Gastroesophageal sphincter (tissue), 4 donors: ENCODE results near the gene LDLRAD4. TPM values are rescaled to one million over a fixed set of nuclear protein-coding genes. Genes with fewer than 3 reads are reported as not detected.

Experiments
- ATAC-seq: fragments of 150-250 bp; one replicate; pipeline ENCODE4 v1.9.1; 2016; ENCODE audit warnings: mild to moderate bottlenecking, moderate library complexity
- H3K27ac ChIP-seq, 4 donors: fragments of 200-600 bp; sonication (generic) in 3 of 4; 1 replicate in 3 of 4; 2 replicates in 1 of 4; pipeline ENCODE4 v1.5.1; 2016 to 2019
- H3K27me3 ChIP-seq: fragments of 200-600 bp; sonication (generic); one replicate; pipeline ENCODE4 v1.5.1; 2019
- H3K36me3 ChIP-seq, 2 donors: fragments of 200-600 bp; sonication (generic); one replicate each; pipeline ENCODE4 v1.5.1; 2019; ENCODE audit warnings: control low read depth in 1 of 2
- H3K4me1 ChIP-seq, 3 donors: fragments of 200-600 bp; sonication (generic); 1 replicate in 2 of 3; 2 replicates in 1 of 3; pipeline ENCODE4 v1.5.1; 2016 to 2019; ENCODE audit warnings: control low read depth in 2 of 3
- H3K4me3 ChIP-seq, 2 donors: fragments of 200-600 bp; sonication (generic); one replicate each; pipeline ENCODE4 v1.5.1; 2019; ENCODE audit warnings: mild to moderate bottlenecking in 1 of 2, moderate library complexity in 1 of 2
- H3K9me3 ChIP-seq, 3 donors: fragments of 200-600 bp; sonication (generic); one replicate each; pipeline ENCODE4 v1.5.1; 2017 to 2019; ENCODE audit warnings: control low read depth in 2 of 3
- CTCF ChIP-seq, 4 experiments: fragments of 200-600 bp in 2 of 4; fragments of 450-650 bp in 2 of 4; sonication (generic) in 1 of 4; IDR thresholded peaks; one replicate each; pipeline ENCODE4 v1.5.1; 2017 to 2019; ENCODE audit warnings: antibody characterized with exemption in 4 of 4, mild to moderate bottlenecking in 2 of 4, moderate library complexity in 2 of 4
- EP300 ChIP-seq: sonication (generic); formaldehyde crosslinking; IDR thresholded peaks from one replicate; pipeline ENCODE4 v1.6.1; 2017; ENCODE audit warnings: antibody characterized with exemption, mild to moderate bottlenecking
- POLR2A ChIP-seq, 2 donors: fragments of 450-650 bp; IDR thresholded peaks; one replicate each; pipeline ENCODE4 v1.6.1; 2017; ENCODE audit warnings: antibody characterized with exemption in 2 of 2, mild to moderate bottlenecking in 2 of 2, moderate library complexity in 1 of 2
- POLR2AphosphoS5 ChIP-seq: sonication (generic); formaldehyde crosslinking; IDR thresholded peaks from one replicate; pipeline ENCODE4 v1.6.1; 2017; ENCODE audit warnings: antibody characterized with exemption
- WGBS, 2 donors: methylation state at CpG; one replicate each; pipeline ENCODE4 v1.1.5; 2018; ENCODE audit warnings: low coverage in 1 of 2; 5-methylcytosine and 5-hydroxymethylcytosine counted together
- total RNA-seq, 4 donors: library from RNA; depleted of rRNA; stranded (reverse); fragments of >200 nt; gene quantifications; one replicate each; pipeline ENCODE4 v1.1.0, GENCODE V29; 2016

LDLRAD4 gene
- total RNA-seq, 4 donors from 2014 or later = 28.1 to 85.9 (median 55.2) TPM

- 77 to 88% methylated on average over 8 to 9 of the region's 9 CpGs for WGBS, 2 donors
- Histone ChIP-seq H3K36me3 (peaks cover 0 to 16% of the 10 kb centered on the region in 2 donors), H3K27me3 (no peaks in the 10 kb centered on the region), H3K27ac (no peak overlapping the region), H3K4me1 (peaks cover 0 to 14% (median 0%) of the 10 kb centered on the region in 3 donors), H3K4me3 (no peak overlapping the region), H3K9me3 (no peaks in the 10 kb centered on the region)
- no peak for TF ChIP-seq EP300
- TF ChIP-seq CTCF (IDR thresholded peaks at IDR 0.05) = no peak
- no peak for TF ChIP-seq POLR2A (IDR thresholded peaks at IDR 0.05)
- TF ChIP-seq POLR2AphosphoS5 = no peak
- ATAC-seq = no peak
Measured at GRCh38 chr18:13308369-13308768, 89.8 kb downstream of the LDLRAD4 start.

GRCh38 chr18:13309031-13309747 lies 90.6 kb downstream of the LDLRAD4 start:
- 73 to 88% methylated on average over 4 to 7 of the region's 12 CpGs for WGBS, 2 donors
- no peak for ATAC-seq
- H3K9me3 ChIP-seq = no peaks in the 10 kb centered on the region

GRCh38 chr18:13309748-13310670 lies 91.4 kb downstream of the LDLRAD4 start:
- H3K27ac ChIP-seq = no peak overlapping the region
- H3K27me3 ChIP-seq = no peaks in the 10 kb centered on the region
- TF ChIP-seq POLR2AphosphoS5 (no peak), POLR2A (IDR thresholded peaks at IDR 0.05) (no peak), EP300 (no peak)
- H3K9me3 ChIP-seq = no peaks in the 10 kb centered on the region
- H3K36me3 ChIP-seq = peaks cover 0 to 23% of the 10 kb centered on the region in 2 donors
- WGBS, 2 donors = 72 to 76% methylated on average over 3 to 6 of the region's 13 CpGs
- no peak overlapping the region for H3K4me3 ChIP-seq
- peaks cover 0 to 9% (median 0%) of the 10 kb centered on the region in 3 donors for H3K4me1 ChIP-seq
- ATAC-seq = no peak

More at GRCh38 chr18:13309031-13309747, 90.6 kb downstream of the LDLRAD4 start:
- Histone ChIP-seq H3K4me3 (no peak overlapping the region), H3K27ac (no peak overlapping the region), H3K27me3 (no peaks in the 10 kb centered on the region), H3K36me3 (peaks cover 0 to 16% of the 10 kb centered on the region in 2 donors), H3K4me1 (peaks cover 0 to 9% (median 0%) of the 10 kb centered on the region in 3 donors)
- TF ChIP-seq POLR2AphosphoS5 (no peak), POLR2A (IDR thresholded peaks at IDR 0.05) (no peak), EP300 (no peak), CTCF (IDR thresholded peaks at IDR 0.05) (no peak)

GRCh38 chr18:13311193-13311592 lies 92.6 kb downstream of the LDLRAD4 start:
- Histone ChIP-seq H3K4me1 (peaks cover 0 to 9% (median 0%) of the 10 kb centered on the region in 3 donors), H3K9me3 (peaks cover 0 to 6% (median 0%) of the 10 kb centered on the region in 3 donors), H3K4me3 (no peak overlapping the region), H3K27ac (no peak overlapping the region), H3K36me3 (peaks cover 0 to 24% of the 10 kb centered on the region in 2 donors), H3K27me3 (no peaks in the 10 kb centered on the region)
- no peak for TF ChIP-seq EP300
- TF ChIP-seq POLR2A (IDR thresholded peaks at IDR 0.05) = no peak
- TF ChIP-seq POLR2AphosphoS5 = no peak
- TF ChIP-seq CTCF (IDR thresholded peaks at IDR 0.05) = no peak
- WGBS, 2 donors = 92% methylated on average over 7 of the region's 10 CpGs; no CpG with 5 or more reads in 1 of the 2 donors
- ATAC-seq = no peak

GRCh38 chr18:13312515-13312914 lies 94.0 kb downstream of the LDLRAD4 start:
- Histone ChIP-seq H3K27me3 (no peaks in the 10 kb centered on the region), H3K4me1 (peaks cover 0 to 9% (median 0%) of the 10 kb centered on the region in 3 donors), H3K4me3 (no peak overlapping the region), H3K9me3 (peaks cover 0 to 10% (median 0%) of the 10 kb centered on the region in 3 donors), H3K36me3 (peaks cover 0 to 24% of the 10 kb centered on the region in 2 donors), H3K27ac (no peak overlapping the region)
- no peak for ATAC-seq
- 91 to 98% methylated on average over 3 to 4 of the region's 4 CpGs for WGBS, 2 donors
- TF ChIP-seq POLR2A (IDR thresholded peaks at IDR 0.05) (no peak), CTCF (IDR thresholded peaks at IDR 0.05) (no peak), EP300 (no peak), POLR2AphosphoS5 (no peak)
